Mucosa of gallbladder (tissue), 1 donor: Measurements from ENCODE around the gene TREML2. TPM values are rescaled to one million over a fixed set of nuclear protein-coding genes. Genes with fewer than 3 reads are reported as not detected.
"Not testable (repeated sequence)": the region's sequence is repeated elsewhere in the genome, so short reads cannot be mapped to it uniquely, and the experiment has no call there.

Source experiments
- DNase-seq: peaks from one replicate; pipeline ENCODE4 v3.0.0-alpha.2; 2020; ENCODE audit warnings: low spot score
- total RNA-seq: library from RNA; stranded (reverse); gene quantifications from one replicate; pipeline ENCODE4 v1.2.1, GENCODE V29; 2021
- donor health status: DM: no; HTN: no; CAD: no.

Gene TREML2
- total RNA-seq = not detected

- DNase-seq = no peak
Measured at GRCh38 chr6:41200901-41201763, at the start of gene TREML2. Gene TREML2 (minus strand): TSS chr6:41201149. CDS start chr6:41201008, 141 bp downstream.

DNA sequence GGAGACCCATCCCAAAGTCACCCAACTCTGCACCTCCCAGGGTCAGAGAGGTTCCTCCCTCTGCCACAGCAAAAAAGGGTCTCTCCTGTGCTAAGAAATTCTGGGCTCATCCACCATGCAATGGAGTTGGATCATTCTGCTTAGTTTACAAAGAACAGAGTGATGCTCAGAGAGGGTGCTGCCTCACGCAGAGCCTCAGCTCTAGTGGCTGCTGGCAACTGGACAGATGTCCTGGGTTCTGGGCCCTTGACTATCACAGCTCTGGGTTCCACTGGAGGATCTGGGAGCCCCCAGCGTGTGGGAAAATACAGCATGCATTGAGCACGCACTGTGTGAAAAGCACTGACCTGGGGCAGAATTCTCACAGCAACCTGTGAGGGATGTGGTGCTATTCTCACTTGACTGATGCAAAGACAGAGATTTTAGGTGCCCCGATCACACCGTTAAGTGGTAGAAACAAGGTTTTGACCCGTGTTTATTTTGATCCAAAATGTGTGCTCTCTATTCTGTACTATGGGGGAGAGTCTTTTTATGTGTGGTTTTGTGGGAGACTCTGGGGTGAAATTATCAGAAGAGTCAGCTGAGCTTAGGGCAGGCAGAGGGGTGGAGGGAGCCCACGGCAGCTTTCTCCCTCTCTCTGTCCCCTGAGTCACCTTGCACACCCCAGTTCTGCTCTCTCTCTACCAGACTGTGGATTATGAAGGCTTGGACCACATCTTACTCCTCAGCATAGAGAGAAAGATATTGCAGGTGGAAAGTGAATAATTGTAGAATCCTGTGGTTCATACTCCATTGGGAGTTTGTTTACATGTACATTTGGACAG, 47.1 kb upstream of the TREML2 start:
- DNase-seq = no peak

GRCh38 chr6:41247288-41247865, 46.4 kb upstream of the TREML2 start:
- DNase-seq = no peak

GRCh38 chr6:41246529-41246928, 45.6 kb upstream of the TREML2 start:
- DNase-seq = not testable (repeated sequence)

DNA sequence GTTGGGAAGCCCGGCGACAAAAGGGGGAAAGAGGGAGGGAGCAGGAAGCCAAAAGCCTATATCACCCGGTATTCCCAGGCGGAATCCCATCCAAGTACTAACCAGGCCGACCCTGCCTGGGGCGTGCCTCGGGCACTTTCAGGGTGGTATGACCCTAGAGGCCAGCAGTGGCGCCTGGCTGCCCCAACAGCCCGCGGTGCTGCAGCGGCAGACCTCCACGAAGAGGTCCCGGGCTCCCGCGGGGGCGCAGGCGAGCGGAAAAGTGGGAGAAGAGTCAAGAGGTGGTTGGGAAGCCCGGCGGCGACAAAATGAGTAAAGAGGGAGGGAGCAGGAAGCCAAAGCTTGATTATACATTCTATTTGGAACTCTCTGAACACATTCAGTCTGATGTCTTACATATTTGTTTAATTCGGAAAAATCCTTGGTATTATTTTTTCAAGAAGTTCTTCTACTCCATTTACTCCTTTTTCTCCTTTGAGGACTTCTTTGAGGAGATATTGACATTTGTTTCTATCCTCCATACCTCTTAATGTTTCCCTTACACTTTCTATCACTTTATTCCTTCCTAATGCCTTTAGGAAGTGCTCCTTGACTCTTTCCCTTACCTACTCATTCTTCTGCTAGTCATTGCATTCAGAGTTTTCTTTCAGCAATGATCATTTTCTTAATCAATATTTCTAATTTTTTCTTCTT, 38.7 kb upstream of the TREML2 start:
- DNase-seq = no peak

DNA sequence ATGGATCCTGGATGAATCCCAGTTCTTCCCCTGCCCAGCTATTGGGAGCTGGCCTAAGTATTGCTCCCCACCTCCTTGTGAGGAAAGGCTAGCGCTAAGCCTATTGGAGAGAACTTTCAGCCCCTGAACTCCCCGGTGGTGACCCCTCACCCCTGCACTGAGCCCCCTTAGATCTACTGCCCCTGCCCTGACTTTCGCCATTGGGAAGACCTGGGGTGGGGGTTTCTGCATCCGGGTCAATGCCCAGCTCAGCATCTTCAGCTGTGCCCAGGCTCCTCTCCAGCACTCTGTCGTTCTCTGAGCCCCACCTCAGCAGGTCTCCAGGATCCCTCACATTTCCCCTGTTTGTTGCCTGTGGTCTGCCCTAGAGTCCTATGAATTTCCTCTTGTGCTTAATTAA, 36.2 kb upstream of the TREML2 start:
- no peak for DNase-seq

GRCh38 chr6:41236276-41236675, 35.3 kb upstream of the TREML2 start:
- no peak for DNase-seq

DNA sequence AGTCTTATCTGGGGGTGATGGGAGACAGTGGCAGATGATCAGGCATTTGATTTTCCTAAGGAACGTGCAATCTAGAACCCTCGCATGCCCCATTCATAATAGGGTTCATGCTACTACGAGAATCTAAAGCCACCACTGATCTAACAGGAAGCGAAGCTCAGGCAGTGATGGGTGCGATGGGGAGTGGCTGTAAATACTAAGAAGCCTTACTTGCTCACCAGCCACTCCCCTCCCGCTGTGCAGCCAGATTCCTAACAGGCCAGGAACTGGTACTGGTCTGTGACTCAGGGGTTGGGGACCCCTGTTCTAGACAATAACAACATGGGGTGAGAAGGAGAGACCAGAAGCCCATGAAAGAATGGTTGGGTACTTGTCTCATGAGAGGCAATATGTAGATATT, 31.7 kb upstream of the TREML2 start:
- no peak for DNase-seq

DNA sequence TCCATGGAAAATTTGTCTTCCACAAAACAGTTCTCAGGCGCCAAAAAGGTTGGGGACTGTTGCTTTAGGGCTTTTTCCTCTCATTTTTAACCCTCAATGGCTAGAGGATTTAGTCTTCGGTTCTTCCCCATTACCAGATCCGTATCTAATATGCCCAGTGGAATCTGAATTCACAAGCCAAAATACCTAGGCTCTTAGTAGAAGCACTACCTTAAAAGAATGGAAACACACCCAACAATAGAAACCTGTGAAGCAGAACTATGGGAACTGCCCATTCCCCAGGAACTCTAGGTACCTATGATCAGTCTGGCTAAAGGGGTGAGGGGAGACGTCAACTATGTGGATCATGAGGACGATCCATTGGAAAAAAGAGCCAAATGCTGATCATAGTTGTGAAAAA, 30.3 kb upstream of the TREML2 start:
- no peak for DNase-seq

GRCh38 chr6:41229721-41230120, 28.8 kb upstream of the TREML2 start:
- no peak for DNase-seq

DNA sequence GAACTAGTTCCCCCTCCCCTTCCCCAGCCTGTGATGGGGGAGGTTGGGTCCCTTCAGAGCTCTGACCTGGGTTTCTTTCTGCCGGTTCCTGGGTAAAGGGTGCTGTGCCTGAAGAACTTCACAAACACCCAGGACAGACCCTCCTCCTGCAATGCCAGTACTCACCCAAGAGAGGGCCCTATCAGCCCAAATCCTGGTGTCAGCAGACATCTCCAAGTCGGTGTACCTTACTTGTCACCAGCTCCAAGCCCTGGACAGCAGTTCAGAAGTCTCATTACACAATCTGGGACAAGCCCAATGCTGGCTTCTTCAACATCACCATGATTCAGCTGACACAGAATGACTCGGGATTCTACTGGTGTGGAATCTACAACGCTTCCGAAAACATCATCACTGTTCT, 27.7 kb upstream of the TREML2 start:
- DNase-seq = no peak

DNA sequence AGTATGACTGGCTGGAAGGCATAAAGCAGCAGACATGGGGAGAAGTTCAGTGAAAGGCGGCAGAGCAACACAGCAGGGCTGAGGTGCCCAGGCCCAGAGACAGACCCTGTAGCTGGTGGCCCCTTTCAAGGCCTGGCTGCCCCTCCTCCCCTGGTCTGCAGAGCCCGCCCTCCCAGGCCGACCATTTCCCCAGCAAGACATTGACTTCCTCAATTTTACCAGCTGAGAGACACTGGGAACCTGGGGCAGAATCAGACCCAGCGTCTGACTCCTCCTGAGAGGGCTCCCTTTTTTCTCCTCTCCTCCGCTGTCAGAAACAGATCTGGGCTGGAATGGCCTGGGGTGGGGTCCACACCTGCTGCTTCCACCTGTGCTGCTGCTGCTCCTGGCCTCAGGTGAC, 27.1 kb upstream of the TREML2 start, which contains the start of gene TREML4:
Gene TREML4, plus strand, starts transcription at position 254 of the 400 bp plus-strand sequence. Its CDS starts 79 bp downstream, at position 333.
- DNase-seq = no peak

GRCh38 chr6:41226752-41227151, 25.8 kb upstream of the TREML2 start:
- DNase-seq = no peak

- DNase-seq = no peak
Measured at GRCh38 chr6:41224800-41225199, 23.9 kb upstream of the TREML2 start.

- no peak for DNase-seq
Measured at GRCh38 chr6:41222513-41222912, 21.6 kb upstream of the TREML2 start.

GRCh38 chr6:41222045-41222444, 21.1 kb upstream of the TREML2 start:
- no peak for DNase-seq

DNA sequence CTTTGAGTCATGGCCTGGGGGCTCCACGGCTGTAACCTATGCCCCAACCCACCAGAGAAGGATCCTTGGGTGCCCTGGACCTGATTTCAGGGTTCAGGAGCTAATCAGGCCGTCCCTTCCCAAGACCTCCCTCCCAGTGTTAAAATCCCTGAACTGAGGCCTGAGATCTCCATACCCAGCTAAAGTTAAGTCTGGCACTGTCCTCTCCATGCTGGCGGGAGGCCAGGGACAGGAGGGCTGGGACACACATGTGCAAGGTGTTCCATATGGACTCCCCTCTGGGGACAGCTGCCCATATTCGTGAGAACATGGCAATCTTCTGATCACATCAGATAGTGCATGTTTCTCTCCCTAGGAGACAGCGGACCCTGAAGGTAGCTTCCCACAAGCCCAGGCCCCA, 15.7 kb upstream of the TREML2 start:
- no peak for DNase-seq

- no peak for DNase-seq
Measured at GRCh38 chr6:41215777-41216176, 14.8 kb upstream of the TREML2 start.

- DNase-seq = no peak
Measured at GRCh38 chr6:41214559-41215238, 13.8 kb upstream of the TREML2 start.

GRCh38 chr6:41209547-41210320, 8.8 kb upstream of the TREML2 start:
- no peak for DNase-seq
